ENCODE measurements around the gene CCR5.
"Not testable (repeated sequence)": the region's sequence is repeated elsewhere in the genome, so short reads cannot be mapped to it uniquely, and the experiment has no call there.

Gene CCR5

GRCh38 chr3:46370839-46371518, at the start of gene CCR5:
TSS of gene CCR5 (plus strand) at chr3:46370946. CDS start at chr3:46372903, 1,957 bp downstream.
- DNase-seq, result no peak

- no peak for DNase-seq
Observed at GRCh38 chr3:46321461-46322104, 49.2 kb upstream of the CCR5 start.

- no peak for DNase-seq
Observed at GRCh38 chr3:46324036-46324435, 46.7 kb upstream of the CCR5 start.

GRCh38 chr3:46325645-46326300, 45.0 kb upstream of the CCR5 start:
- no peak for DNase-seq

- not testable (repeated sequence) for DNase-seq
Observed at GRCh38 chr3:46330676-46331075, 40.1 kb upstream of the CCR5 start.

- DNase-seq, result no peak
Observed at GRCh38 chr3:46334741-46335478, 35.8 kb upstream of the CCR5 start.

GRCh38 chr3:46335541-46335940, 35.2 kb upstream of the CCR5 start:
- DNase-seq, result no peak

- DNase-seq, result no peak
Observed at GRCh38 chr3:46337911-46338310, 32.8 kb upstream of the CCR5 start.

GRCh38 chr3:46338840-46339239, 31.9 kb upstream of the CCR5 start:
- DNase-seq, result no peak

- no peak for DNase-seq
Observed at GRCh38 chr3:46344476-46344875, 26.3 kb upstream of the CCR5 start.

GRCh38 chr3:46348823-46349482, 21.8 kb upstream of the CCR5 start:
- no peak for DNase-seq

GRCh38 chr3:46349484-46350261, 21.1 kb upstream of the CCR5 start:
- DNase-seq, result no peak

GRCh38 chr3:46350262-46350565, 20.5 kb upstream of the CCR5 start:
- DNase-seq, result no peak

- DNase-seq, result no peak
Observed at GRCh38 chr3:46351646-46352045, 19.1 kb upstream of the CCR5 start.

- no peak for DNase-seq
Observed at GRCh38 chr3:46353090-46353489, 17.7 kb upstream of the CCR5 start.

- DNase-seq, result no peak
Observed at GRCh38 chr3:46353647-46354410, 16.9 kb upstream of the CCR5 start, which contains the start of gene CCR2. TSS of gene CCR2 (plus strand) at chr3:46354111. CDS start at chr3:46357528, 3,417 bp downstream.

- DNase-seq, result no peak
Observed at GRCh38 chr3:46354478-46354877, 16.3 kb upstream of the CCR5 start.

GRCh38 chr3:46354984-46355383, 15.8 kb upstream of the CCR5 start:
- no peak for DNase-seq

GRCh38 chr3:46356276-46356675, 14.5 kb upstream of the CCR5 start:
- DNase-seq, result no peak

GRCh38 chr3:46356909-46357308, 13.8 kb upstream of the CCR5 start:
- DNase-seq, result no peak

GRCh38 chr3:46358466-46358865, 12.3 kb upstream of the CCR5 start:
- no peak for DNase-seq

Measured in activated CD4-positive, CD25-positive, alpha-beta regulatory T cell (primary cell).